Loucy (cell line): ENCODE data around the gene AGBL3.

Source experiments
- EZH2phosphoT487 ChIP-seq: fragments of 200-600 bp; IDR thresholded peaks from 2 replicates; pipeline ENCODE4 v1.6.1; 2018; ENCODE audit warnings: antibody characterized with exemption, mild to moderate bottlenecking, moderate library complexity, borderline replicate concordance
- TF ChIP-seq, protein P1 (sequence below): fragments of 200-600 bp; sonication (generic); conservative IDR thresholded peaks from 2 replicates; pipeline ENCODE4 v1.5.1; 2014; ENCODE audit warnings: mild to moderate bottlenecking, antibody characterized with exemption, low read length

DNA sequence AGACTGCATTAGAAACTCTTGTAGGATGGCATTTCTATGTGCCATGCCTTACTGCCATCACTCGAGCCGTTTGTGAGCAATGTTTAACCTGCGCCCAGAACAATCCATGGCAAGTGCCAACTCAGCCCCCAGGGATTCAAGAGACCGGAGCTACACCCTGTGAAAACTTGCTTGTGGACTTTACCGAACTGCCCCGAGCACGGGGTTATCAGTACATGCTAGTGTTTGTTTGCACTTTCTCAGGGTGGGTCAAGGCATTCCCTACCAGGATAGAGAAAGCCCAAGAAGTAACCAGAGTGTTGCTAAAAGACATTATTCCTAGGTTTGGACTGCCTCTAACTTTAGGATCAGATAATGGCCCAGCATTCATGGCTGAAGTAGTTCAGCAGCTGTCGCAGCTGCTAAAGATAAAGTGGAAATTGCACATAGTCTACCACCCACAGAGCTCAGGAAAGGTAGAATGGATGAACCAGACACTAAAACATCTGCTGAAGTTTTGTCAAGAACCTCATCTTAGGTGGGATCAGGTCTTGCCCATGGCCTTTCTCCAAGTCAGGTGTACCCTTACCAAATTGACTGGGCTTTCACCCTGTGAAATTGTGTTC lies 193.1 kb downstream of the AGBL3 start:
- TF ChIP-seq, protein P1, sequence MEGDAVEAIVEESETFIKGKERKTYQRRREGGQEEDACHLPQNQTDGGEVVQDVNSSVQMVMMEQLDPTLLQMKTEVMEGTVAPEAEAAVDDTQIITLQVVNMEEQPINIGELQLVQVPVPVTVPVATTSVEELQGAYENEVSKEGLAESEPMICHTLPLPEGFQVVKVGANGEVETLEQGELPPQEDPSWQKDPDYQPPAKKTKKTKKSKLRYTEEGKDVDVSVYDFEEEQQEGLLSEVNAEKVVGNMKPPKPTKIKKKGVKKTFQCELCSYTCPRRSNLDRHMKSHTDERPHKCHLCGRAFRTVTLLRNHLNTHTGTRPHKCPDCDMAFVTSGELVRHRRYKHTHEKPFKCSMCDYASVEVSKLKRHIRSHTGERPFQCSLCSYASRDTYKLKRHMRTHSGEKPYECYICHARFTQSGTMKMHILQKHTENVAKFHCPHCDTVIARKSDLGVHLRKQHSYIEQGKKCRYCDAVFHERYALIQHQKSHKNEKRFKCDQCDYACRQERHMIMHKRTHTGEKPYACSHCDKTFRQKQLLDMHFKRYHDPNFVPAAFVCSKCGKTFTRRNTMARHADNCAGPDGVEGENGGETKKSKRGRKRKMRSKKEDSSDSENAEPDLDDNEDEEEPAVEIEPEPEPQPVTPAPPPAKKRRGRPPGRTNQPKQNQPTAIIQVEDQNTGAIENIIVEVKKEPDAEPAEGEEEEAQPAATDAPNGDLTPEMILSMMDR: no peak
- no peak for TF ChIP-seq EZH2phosphoT487
